ENCODE results near the gene APBA1.

The APBA1 gene

GRCh38 chr9:69380811-69381210 lies 291.4 kb downstream of the APBA1 start:
- TF ChIP-seq POLR2A (IDR thresholded peaks at IDR 0.05; ENCODE audit: low read depth, low read length) = no peak
- TF ChIP-seq TAF1 (IDR thresholded peaks at IDR 0.05; ENCODE audit: borderline replicate concordance, low read depth, low read length) = no peak
- TF ChIP-seq POLR2AphosphoS5 (IDR thresholded peaks at IDR 0.05; ENCODE audit: low read depth, low read length) = no peak
- DNase-seq (ENCODE audit: insufficient read length) = no peak
- FAIRE-seq = no peak

GRCh38 chr9:69380301-69380700 lies 291.9 kb downstream of the APBA1 start:
- FAIRE-seq = no peak
- TF ChIP-seq POLR2AphosphoS5 (IDR thresholded peaks at IDR 0.05; ENCODE audit: low read depth, low read length) = no peak
- no peak for TF ChIP-seq POLR2A (IDR thresholded peaks at IDR 0.05; ENCODE audit: low read depth, low read length)
- no peak for TF ChIP-seq TAF1 (IDR thresholded peaks at IDR 0.05; ENCODE audit: borderline replicate concordance, low read depth, low read length)
- DNase-seq (ENCODE audit: insufficient read length) = no peak

GRCh38 chr9:69379270-69379982 lies 292.7 kb downstream of the APBA1 start:
- DNase-seq (ENCODE audit: insufficient read length) (no peak), FAIRE-seq (no peak)
- TF ChIP-seq POLR2A (IDR thresholded peaks at IDR 0.05; ENCODE audit: low read depth, low read length) (no peak), POLR2AphosphoS5 (IDR thresholded peaks at IDR 0.05; ENCODE audit: low read depth, low read length) (no peak), TAF1 (IDR thresholded peaks at IDR 0.05; ENCODE audit: borderline replicate concordance, low read depth, low read length) (no peak)

- TF ChIP-seq POLR2A (IDR thresholded peaks at IDR 0.05; ENCODE audit: low read depth, low read length) (no peak), POLR2AphosphoS5 (IDR thresholded peaks at IDR 0.05; ENCODE audit: low read depth, low read length) (no peak), TAF1 (IDR thresholded peaks at IDR 0.05; ENCODE audit: borderline replicate concordance, low read depth, low read length) (no peak)
- DNase-seq (ENCODE audit: insufficient read length) = no peak
- FAIRE-seq = no peak
These were observed 294.2 kb downstream of the APBA1 start for GRCh38 chr9:69377981-69378380.
